ENCODE measurements around the gene TRPM5. TPM values are rescaled to one million over a fixed set of nuclear protein-coding genes. Genes with fewer than 3 reads are reported as not detected.

TRPM5 gene
- total RNA-seq, 1 experiment from 2014 or later, result not detected

GRCh38 chr11:2444821-2445745 is 769 bp upstream of the TRPM5 start, which contains the start of gene KCNQ1:
Gene KCNQ1 (plus strand): TSS chr11:2445008. CDS start chr11:2445099, 91 bp downstream.
- POLR2A ChIA-PET (ENCODE audit: low non-redundant PET), result no interaction called here
- no TSS peak for BruUV-seq (replicated peaks)
- TF ChIP-seq CTCF (conservative IDR thresholded peaks at IDR 0.05; ENCODE audit: low read depth, low read length) (no peak), EZH2 (IDR thresholded peaks at IDR 0.05; ENCODE audit: borderline replicate concordance, low read depth, low read length, poor library complexity, severe bottlenecking) (peak; percentile 44)

GRCh38 chr11:2443406-2443805 is 908 bp downstream of the TRPM5 start:
- H3K4me1 ChIP-seq (ENCODE audit: insufficient read depth, low read length, poor library complexity, severe bottlenecking), result no peaks in the 10 kb centered on the region
- peaks cover 31% of the 10 kb centered on the region for H3K27me3 ChIP-seq (replicated peaks; ENCODE audit: insufficient read depth, low read depth, low read length, poor library complexity)
- DNase-seq (ENCODE audit: low spot score), result no peak
- CTCF ChIA-PET, result no interaction called here
- no TSS peak for BruUV-seq (replicated peaks)
- H3K4me3 ChIP-seq (ENCODE audit: low read depth, low read length, poor library complexity, severe bottlenecking), result no peak overlapping the region
- POLR2A ChIA-PET (ENCODE audit: low non-redundant PET), result no interaction called here
- TF ChIP-seq CTCF (conservative IDR thresholded peaks at IDR 0.05; ENCODE audit: low read depth, low read length) (no peak), EZH2 (IDR thresholded peaks at IDR 0.05; ENCODE audit: borderline replicate concordance, low read depth, low read length, poor library complexity, severe bottlenecking) (no peak)
- intact Hi-C loops (cut with micrococcal nuclease; ENCODE audit: unreplicated experiment), result no loop called here
- no peaks in the 10 kb centered on the region for H3K36me3 ChIP-seq (ENCODE audit: insufficient read depth, low read length, poor library complexity, severe bottlenecking)
- H3K9me3 ChIP-seq (ENCODE audit: low read depth, low read length, poor library complexity, severe bottlenecking), result no peaks in the 10 kb centered on the region
- no peak overlapping the region for H3K27ac ChIP-seq (ENCODE audit: low read depth, low read length, poor library complexity, severe bottlenecking)

More at GRCh38 chr11:2444821-2445745, 769 bp upstream of the TRPM5 start, which contains the start of gene KCNQ1:
- no peak within 1 kb of the TSS for H3K4me3 ChIP-seq (ENCODE audit: low read depth, low read length, poor library complexity, severe bottlenecking)
- no peak within 1 kb of the TSS for H3K27ac ChIP-seq (ENCODE audit: low read depth, low read length, poor library complexity, severe bottlenecking)
- CTCF ChIA-PET, result no interaction called here
- no peak for DNase-seq (ENCODE audit: low spot score)
- no peaks in the 10 kb centered on the region for H3K9me3 ChIP-seq (ENCODE audit: low read depth, low read length, poor library complexity, severe bottlenecking)
- intact Hi-C loops (cut with micrococcal nuclease; ENCODE audit: unreplicated experiment), result no loop called here
- H3K36me3 ChIP-seq (ENCODE audit: insufficient read depth, low read length, poor library complexity, severe bottlenecking), result no peaks in the 10 kb centered on the region
- H3K4me1 ChIP-seq (ENCODE audit: insufficient read depth, low read length, poor library complexity, severe bottlenecking), result no peaks in the 10 kb centered on the region
- peaks cover 33% of the 10 kb centered on the region for H3K27me3 ChIP-seq (replicated peaks; ENCODE audit: insufficient read depth, low read depth, low read length, poor library complexity)

- CTCF ChIA-PET, result no interaction called here
- DNase-seq (ENCODE audit: low spot score), result no peak
- Histone ChIP-seq H3K27ac (ENCODE audit: low read depth, low read length, poor library complexity, severe bottlenecking) (no peak overlapping the region), H3K27me3 (replicated peaks; ENCODE audit: insufficient read depth, low read depth, low read length, poor library complexity) (peaks cover 30% of the 10 kb centered on the region), H3K4me1 (ENCODE audit: insufficient read depth, low read length, poor library complexity, severe bottlenecking) (no peaks in the 10 kb centered on the region), H3K9me3 (ENCODE audit: low read depth, low read length, poor library complexity, severe bottlenecking) (no peaks in the 10 kb centered on the region), H3K4me3 (ENCODE audit: low read depth, low read length, poor library complexity, severe bottlenecking) (no peak overlapping the region), H3K36me3 (ENCODE audit: insufficient read depth, low read length, poor library complexity, severe bottlenecking) (no peaks in the 10 kb centered on the region)
- intact Hi-C loops (cut with micrococcal nuclease; ENCODE audit: unreplicated experiment), result no loop called here
- POLR2A ChIA-PET (ENCODE audit: low non-redundant PET), result no interaction called here
- TF ChIP-seq CTCF (conservative IDR thresholded peaks at IDR 0.05; ENCODE audit: low read depth, low read length), result no peak
- no peak for TF ChIP-seq EZH2 (IDR thresholded peaks at IDR 0.05; ENCODE audit: borderline replicate concordance, low read depth, low read length, poor library complexity, severe bottlenecking)
- no TSS peak for BruUV-seq (replicated peaks)
These were observed 1.7 kb downstream of the TRPM5 start for GRCh38 chr11:2442589-2442988.
